ENCODE data around the gene FIS1.
"Not testable (repeated sequence)": the region's sequence is repeated elsewhere in the genome, so short reads cannot be mapped to it uniquely, and the experiment has no call there.

Gene FIS1

DNA sequence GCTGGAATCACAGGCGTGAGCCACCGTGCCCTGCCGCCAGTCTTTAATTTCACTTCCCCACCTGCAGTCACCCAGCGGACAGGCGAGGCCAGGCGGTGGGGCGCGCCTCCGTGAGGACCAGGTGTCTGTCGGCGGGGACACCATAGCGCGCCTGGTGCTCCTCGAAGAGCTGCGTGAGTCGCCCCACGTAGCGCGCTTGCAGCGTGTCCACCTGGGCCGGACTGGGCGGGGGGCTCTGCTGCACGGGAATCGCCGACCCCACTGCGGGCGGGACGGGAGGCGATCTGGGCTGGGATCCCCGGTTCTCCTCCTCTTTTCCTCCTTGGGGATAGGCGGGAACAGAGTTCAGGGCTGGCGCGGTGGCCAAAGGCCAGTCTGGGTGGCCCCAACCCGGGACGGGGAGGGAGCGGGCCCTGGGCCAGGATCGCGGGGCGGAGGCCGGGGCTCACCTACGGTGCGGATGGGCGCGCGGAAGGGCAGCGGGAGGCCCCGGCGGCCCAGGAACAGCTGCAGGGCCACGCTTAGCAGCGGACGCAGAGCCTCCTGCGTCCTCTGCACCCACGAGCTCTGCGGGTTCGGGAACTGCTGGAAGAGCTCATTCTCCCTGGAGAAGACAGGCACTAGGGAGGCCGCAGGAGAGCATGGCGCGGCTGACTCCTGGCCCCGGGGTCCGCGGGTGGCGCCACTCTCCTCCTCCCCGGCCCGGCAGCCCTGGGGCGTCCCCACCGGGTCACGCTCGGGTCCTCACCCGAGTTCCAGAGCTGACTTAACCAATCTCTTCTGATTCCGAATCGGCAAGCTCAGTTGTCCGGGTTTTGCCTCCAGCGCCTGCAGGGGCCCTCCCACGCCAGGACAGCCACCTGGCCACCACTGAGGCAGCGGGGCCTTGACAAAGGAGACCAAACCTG is 42.9 kb downstream of the FIS1 start:
- no peak for DNase-seq

DNA sequence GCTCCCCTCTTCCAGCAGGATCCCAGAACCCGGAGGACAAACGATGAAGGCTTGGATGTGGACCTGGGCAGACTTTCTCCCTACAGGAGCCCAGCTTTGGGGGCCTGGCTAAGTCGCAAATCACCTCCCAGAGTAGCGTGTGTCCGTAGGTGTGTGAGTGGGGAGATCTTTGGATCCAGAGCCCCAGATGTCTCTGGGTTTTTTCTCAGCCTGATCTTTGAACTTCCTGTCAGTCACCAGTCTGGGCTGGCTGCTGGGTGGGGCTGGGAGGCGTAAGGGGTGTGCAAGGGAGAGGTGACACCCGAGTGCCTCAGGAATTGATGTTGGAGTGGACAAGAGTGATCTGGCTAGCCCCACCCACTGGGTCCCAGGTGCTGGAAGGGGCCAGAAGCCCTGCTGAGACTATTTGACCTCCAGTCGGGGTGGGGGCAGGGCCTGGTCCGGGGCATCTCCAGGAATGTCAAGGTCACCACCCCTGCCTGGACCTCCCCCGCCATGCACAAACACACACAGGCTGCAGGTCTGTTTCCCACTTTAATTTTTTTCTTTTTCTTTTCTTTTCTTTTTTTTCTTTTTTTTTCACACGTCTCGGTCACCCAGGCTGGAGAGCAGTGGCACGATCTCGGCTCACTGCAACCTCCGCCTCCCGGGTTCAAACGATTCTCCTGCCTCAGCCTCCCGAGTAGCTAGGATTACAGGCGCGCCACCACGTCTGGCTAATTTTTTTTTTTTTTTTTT is 43.9 kb downstream of the FIS1 start, which contains the start of gene MOGAT3:
TSS of gene MOGAT3 (minus strand) at position 175 of the 738 bp plus-strand sequence. CDS start 182 bp downstream, outside the sequence.
- DNase-seq, result no peak

DNA sequence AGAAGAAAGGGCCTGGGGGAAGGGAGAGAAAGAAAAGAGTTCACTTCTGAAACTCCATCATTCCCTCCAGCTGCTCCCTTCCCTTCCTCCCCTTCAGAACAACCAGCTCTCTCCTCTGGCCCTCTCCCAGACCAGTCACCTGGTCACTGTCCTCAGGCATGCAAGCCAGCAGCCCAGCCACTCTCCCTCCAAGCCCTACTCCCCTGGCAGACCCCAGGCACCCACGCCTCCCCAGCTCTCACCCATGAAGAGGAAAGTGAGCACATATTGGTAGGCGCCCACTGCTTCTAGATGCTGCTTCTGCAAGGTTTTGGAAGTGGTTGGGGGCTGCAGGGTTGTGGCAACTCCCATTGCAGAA is 44.4 kb downstream of the FIS1 start:
- DNase-seq, result no peak

DNA sequence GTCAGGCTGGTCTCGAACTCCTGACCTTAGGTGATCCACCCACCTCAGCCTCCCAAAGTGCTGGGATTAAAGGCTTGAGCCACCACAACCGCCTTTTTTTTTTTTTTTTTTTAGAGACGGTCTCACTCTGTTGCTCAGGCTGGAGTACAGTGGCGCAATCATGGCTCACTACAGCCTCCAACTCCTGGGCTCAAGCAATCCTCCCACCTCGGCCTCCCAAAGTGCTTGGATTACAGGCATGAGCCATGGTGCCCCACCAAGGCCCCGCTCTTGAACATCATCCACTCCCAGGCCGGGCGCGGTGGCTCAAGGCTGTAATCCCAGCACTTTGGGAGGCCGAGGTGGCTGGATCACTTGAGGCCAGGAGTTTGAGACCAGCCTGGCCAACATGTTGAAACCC is 45.4 kb downstream of the FIS1 start:
- not testable (repeated sequence) for DNase-seq

DNA sequence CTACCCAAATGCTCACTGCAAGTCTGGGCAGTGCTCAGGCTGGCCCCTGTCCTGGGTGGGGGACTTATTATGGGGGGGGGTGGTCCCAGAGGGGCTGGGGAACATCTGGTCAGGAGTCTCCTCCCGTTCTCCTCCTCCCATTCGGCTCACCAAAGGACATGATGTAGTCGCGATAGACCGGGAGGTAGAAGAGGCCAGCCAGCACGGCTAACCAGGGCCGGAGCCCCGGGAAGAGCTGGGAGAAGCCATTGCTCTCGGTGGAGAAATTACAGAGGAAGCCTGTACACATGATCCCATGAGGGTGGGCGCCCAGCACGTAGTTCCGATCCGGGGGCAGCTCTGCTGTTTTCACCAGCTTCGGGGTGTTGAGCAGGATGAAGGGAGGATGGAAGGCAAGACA is 46.4 kb downstream of the FIS1 start:
- no peak for DNase-seq

DNA sequence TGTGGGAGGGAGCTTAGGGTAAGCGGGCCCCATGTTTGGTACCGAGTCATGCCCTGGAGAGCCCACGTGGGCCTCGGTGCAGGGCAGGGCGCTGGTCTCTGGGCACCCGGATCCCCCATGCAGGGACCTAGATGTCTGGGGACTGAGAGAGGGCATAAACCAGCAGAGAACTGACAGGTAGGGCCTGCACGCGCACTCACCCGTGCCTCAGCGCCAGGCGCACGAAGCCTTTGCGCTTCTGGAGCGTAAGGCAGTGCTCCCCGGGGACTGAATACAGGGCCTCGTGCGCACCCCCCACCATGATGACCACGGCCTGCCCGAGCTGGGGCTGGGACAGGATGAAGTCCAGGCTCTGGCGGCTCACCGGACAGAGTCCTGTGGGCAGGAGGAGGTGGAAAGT is 46.9 kb downstream of the FIS1 start:
- no peak for DNase-seq

DNA sequence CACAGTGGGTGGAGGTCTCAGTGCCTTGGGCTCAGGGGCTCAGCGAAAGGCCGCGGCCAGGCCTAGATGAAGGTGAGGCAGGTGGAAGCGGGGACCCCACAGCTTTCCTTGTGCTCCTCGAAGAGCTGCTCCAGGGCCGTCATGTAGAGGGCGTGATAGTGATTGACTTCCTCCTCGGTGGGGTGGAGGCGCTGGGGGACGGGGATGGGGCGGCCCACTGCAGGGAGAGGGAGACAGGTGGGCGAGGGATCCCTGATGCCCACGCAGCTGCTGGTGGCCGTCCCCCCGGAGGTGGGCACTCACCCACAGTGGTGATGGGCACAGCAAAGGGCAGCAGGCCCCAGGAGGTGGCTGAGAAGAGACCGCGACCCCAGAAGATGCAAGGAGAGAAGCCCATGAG is 49.0 kb downstream of the FIS1 start:
- DNase-seq, result no peak

All from NCI-H1694 (cell line).